SIG-M5 (cell line): ENCODE data around the gene RALBP1.

Source experiments
- DNase-seq: peaks from one replicate; lab custom pipeline; 2025; lab: John Stamatoyannopoulos, UW

Gene RALBP1

GRCh38 chr18:9549405-9549804, 74.1 kb downstream of the RALBP1 start:
- DNase-seq: no peak

GRCh38 chr18:9550429-9550828, 75.1 kb downstream of the RALBP1 start:
- DNase-seq: no peak

GRCh38 chr18:9552191-9552590, 76.9 kb downstream of the RALBP1 start:
- no peak for DNase-seq

- DNase-seq: no peak
These were observed 77.3 kb downstream of the RALBP1 start for GRCh38 chr18:9552616-9553015.

DNA sequence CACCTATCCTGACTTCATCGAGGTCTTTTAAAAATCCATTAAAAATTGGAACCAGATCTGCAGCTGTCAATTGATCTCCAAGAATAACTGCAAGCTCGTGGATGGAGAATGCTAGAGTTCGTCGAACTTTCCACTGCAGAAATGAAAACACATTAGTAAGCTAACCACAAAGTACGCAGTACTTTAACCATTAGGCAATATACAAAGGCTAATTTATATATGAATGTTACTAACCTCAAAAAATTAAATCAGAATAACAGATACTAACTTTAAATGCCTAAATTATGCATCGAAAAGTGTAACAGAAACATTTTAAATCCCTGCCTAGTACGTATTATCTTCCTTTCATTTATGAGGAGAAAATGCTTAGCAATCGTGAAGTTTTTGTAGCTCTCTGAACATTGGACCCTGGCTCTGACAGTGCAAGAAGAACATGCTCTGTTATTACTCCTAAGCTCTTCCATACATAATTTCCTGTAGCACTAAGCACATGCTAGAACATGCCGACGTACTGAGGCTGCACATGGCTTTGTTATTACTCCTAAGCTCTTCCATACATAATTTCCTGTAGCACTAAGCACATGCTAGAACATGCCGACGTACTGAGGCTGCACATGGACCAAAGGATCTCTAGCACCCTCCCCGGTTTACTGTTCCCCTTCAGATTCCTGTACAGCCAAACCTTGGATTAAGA, 82.1 kb downstream of the RALBP1 start:
- no peak for DNase-seq

DNA sequence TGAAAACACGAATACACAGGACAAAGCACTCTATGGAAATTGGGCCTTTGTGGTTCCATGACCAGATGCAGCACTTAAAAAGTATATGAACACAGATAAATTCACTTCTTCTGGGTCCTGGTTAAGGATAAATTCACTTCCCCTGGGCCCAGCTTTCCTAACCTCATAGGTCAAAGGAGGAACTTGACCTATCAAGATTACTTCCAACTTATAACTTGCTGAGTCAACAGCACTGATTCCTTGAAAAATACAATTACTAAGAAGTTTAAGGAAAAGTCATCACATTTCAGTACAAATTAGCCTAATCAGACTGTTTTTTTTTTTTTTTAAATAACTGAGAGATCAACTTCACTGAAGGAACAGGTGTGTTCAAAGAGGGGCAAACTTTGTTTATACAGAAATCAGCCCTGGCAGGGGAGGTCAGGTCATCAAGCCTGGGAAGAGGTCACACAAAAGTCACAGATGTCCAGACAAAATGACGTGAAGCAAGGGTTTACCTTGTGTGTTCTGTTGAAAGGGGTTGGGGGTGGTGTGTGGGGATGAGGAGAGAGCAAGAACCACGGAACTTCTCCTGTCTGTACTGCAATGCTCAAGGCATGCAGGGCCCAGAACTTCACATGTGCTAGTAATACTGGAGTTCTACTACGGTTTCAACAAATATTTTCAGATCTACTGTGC, 83.2 kb downstream of the RALBP1 start:
- DNase-seq: no peak

DNA sequence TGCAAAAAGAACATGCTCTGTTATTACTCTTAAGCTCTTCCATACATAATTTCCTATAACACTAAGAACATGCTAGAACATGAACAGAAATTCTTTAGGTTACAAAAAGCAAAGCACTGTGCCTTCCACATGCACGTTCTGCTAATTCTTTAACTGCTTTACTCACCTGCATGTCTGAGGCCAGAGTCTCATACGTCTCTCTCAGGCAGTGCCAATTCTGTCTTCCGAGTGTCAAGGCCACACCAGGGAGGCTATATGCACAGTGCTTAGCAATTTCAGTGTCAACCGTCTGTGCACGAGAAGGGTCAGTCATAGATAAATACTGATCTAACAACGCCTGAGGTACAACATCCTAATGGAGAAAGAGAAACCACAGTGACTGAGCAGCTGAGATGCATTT, 83.9 kb downstream of the RALBP1 start:
- DNase-seq: no peak

- peak; percentile 19 for DNase-seq
These were observed 86.4 kb downstream of the RALBP1 start for GRCh38 chr18:9561759-9562158.

DNA sequence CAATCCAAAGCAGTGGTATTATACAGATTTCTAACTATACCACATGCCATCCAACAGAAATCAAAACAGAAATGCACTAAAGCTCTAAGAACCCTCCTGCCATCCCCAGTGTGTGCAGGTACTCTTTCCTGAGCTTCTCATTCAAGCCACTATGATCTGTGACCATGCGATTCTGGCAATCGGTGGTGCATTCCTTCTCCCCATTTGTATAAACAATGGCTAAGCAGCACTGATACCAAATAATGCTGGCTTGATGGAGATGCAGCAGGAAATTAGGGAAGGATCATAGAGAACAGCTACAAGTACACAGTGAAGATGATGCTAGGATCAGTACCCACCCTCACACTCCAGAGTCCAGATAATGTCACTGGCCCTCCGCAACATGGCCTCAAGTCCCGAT, 87.3 kb downstream of the RALBP1 start:
- no peak for DNase-seq

DNA sequence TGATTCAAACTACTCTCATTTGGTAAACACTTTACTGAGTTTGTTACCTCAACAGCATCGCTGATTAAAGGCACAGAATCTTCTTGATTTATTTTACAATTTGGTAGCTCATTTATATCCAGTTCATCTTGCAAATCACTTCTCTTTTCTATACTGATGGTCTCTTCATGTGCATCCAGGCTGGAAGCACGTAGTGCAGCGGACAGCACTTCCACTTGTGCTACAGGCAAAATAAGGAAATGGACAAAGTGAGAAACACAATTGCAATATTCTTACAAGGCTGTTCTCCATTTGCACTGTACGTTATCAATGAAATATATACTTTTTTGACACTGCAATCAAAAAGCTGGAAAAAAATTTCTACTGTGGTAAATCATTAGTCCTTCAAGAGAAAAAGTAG, 88.0 kb downstream of the RALBP1 start:
- DNase-seq: no peak

- no peak for DNase-seq
These were observed 90.1 kb downstream of the RALBP1 start for GRCh38 chr18:9565407-9565806.

DNA sequence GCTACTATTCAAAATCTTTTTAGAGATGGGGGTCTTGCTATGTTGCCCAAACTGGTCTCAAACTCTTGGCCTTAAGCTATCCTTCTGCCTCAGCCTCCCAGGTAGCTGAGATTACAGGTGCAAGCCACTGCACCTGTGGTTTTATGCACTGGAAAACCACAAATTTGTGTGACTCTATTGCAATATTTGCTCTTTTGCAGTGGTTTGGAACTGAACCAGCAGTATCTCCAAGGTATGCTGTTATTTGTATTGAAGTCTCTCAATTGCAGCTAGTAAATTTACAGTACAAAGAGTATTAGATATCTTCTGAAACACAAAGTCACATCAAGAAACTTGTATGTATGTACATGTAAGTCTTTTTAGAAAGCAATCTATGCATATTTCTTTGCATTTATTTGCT, 92.9 kb downstream of the RALBP1 start:
- DNase-seq: no peak

GRCh38 chr18:9569178-9569577, 93.9 kb downstream of the RALBP1 start:
- DNase-seq: no peak

DNA sequence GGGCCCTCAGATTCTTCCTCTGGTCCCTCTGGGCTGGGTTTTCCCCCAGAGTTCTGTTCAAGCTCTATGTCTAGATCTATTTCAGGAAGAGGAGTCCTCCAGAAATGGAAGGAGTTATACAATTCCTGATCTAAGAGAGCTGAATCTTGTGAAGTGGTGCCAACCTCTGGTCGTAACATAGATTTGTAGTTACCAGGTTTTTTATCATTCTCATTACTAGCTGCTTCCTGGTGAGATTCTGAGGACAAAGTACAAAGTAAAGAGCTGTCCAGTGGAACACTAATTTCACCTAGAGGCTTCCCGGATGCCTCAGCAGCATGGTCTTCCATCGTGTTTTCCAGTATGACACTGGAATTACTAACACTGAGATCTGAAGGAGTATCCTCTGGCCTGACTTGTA, 94.9 kb downstream of the RALBP1 start:
- no peak for DNase-seq

- DNase-seq: no peak
These were observed 96.2 kb downstream of the RALBP1 start for GRCh38 chr18:9571546-9571945.

GRCh38 chr18:9574473-9575115, 99.3 kb downstream of the RALBP1 start:
- DNase-seq: no peak

DNA sequence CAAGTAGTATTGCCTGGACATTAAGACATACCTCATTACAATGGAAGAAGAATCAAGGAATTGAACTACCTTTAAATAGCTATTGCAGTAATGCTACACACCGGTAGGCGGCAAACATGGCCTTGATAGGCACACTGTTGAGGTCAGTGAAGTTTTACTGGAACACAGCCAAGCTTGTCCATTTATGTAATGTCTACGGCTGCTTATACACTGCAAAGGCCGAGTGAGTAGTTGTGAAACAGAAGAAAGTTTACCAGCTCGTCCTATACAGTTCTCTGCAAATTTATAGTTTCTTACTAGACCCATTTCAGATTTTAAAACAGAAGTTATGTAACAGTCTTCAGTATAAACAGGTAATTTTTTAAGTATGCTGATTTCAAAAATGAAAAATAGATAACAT, 100.2 kb downstream of the RALBP1 start:
- DNase-seq: no peak

DNA sequence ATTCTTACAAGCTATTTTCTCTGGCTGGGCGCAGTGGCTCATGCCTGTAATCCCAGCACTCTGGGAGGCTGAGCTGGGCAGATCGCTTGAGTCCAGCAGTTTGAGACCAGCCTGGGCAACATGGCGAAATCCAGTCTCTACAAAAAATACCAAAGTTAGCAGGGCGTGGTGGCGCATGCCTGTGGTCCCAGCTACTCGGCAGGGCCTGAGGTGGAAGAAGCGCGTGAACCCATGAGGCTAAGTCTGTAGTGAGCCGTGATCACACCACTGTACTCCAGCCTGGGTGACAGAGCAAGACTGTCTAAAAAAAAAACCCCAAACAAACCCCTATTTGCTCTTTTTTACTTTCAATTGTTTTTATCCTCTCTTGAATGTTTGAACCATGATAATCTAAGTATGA, 102.0 kb downstream of the RALBP1 start:
- no peak for DNase-seq

GRCh38 chr18:9578306-9578705, 103.0 kb downstream of the RALBP1 start:
- DNase-seq: no peak

DNA sequence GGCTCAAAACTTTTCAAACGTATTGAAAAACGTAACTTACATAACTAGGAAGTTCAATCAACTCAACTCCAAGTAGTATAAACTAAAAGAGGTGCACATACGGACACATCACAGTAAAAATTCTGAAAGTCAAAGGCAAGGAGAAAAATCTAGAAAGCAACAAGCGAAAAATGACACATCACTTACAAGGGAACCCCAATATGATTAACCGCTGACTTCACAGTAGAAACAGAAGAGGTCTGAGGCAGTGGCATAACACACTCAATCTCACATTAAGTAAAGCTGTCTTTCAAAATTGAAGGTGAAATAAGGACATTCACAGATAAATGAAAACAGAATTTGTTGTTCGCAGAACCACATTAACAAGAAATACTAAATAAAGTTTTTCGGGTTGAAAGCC, 106.4 kb downstream of the RALBP1 start:
- no peak for DNase-seq

DNA sequence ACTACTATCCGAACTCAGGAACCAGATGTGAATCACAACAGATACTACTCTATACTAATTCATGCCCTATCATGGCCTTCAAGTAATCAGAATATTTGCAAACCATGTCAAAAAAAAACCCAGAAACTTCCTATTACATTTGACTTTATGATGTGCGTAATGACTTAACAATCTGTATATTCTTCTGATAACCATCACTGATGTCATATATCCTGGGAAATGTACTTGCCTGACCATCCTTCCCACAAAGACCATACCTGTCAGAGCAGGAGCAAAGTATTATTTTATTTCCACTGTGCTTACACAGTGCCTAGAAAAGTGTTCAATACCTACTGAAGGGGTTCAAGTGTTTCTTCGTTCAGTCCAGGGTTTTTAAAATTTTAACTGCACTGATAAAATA, 111.5 kb downstream of the RALBP1 start:
- DNase-seq: no peak
